Stomach smooth muscle (tissue), 2 donors: ENCODE results near the gene GYG1.

Source experiments
- H3K27ac ChIP-seq: one replicate; pipeline ENCODE4 v1.7.0; 2013; ENCODE audit warnings: mild to moderate bottlenecking, low read length, inconsistent platforms
- H3K27me3 ChIP-seq, 2 donors: one replicate each; pipeline ENCODE4 v1.7.0; 2013; ENCODE audit warnings: low read length in 2 of 2; ENCODE audit not compliant: insufficient read depth in 2 of 2, control insufficient read depth in 1 of 2
- H3K36me3 ChIP-seq, 2 donors: one replicate each; pipeline ENCODE4 v1.7.0; 2013; ENCODE audit warnings: low read length in 2 of 2; ENCODE audit not compliant: control insufficient read depth in 2 of 2, insufficient read depth in 2 of 2
- H3K4me1 ChIP-seq: one replicate; pipeline ENCODE4 v1.7.0; 2013; ENCODE audit warnings: low read length; ENCODE audit not compliant: control insufficient read depth, insufficient read depth
- H3K4me3 ChIP-seq, 2 donors: one replicate each; pipeline ENCODE4 v1.7.0; 2013; ENCODE audit warnings: low read length in 2 of 2
- H3K9ac ChIP-seq, 2 donors: one replicate each; pipeline ENCODE4 v1.7.0; 2013; ENCODE audit warnings: low read length in 2 of 2, mild to moderate bottlenecking in 1 of 2
- H3K9me3 ChIP-seq, 2 donors: one replicate each; pipeline ENCODE4 v1.7.0; 2013; ENCODE audit warnings: low read length in 2 of 2; ENCODE audit not compliant: control insufficient read depth in 2 of 2
- donor health status: healthy.
- donor health status: Pancreatic carcinoma.

Gene GYG1

DNA sequence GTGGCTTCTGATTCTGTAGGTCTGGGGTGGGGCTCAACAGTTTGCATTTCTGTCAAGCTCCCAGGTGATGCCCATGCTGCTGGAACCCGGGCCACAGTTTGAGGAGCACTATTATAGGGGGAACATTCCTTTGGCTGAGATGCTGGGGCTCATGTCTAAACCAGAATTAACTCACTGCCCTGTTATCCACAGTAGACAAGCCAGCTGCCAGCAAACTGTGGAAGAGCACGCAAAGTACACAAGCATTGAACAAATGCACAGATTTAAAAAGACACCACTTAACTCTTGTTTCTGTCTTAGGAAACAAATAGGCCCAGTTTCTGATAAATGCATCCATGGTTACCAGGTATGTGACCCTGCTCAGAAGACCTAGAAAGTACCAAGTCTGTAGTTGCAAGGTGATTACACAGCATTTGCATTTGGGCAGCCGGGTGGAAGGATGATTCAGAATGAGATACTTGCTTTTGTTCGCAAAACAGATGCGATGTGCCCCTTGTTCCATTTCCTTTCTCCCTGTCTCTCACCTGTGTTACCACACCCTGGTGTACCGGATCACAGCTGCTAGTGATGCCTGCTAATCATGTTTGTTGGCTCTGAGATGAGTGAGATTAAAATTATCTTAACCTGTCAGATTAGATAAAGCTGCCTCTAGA lies 12.4 kb downstream of the GYG1 start:
- Histone ChIP-seq H3K27me3 (no peaks in the 10 kb centered on the region), H3K4me3 (no peak overlapping the region), H3K36me3 (peaks cover 31 to 42% of the 10 kb centered on the region in 2 donors), H3K9ac (no peak overlapping the region), H3K27ac (no peak overlapping the region), H3K4me1 (peaks cover 4% of the 10 kb centered on the region), H3K9me3 (no peaks in the 10 kb centered on the region)

DNA sequence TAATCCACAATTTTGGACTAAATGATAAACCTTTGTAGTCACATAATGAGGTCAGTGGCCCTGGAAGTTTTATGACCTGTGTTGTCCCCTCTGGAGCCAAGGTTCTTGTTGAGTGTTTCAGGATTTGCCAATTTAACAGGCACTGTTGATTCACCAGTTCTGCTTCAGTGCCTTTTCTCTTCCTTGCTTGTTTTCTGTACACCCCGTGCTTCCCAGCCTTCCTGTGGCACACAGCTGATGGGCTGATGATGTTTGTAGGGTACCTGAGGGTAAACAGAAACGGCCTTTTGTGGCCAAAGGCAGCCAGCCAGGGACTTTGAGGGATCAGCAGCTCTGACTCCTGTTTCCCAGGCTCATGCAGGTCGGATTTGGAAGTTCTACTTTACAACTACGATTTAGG lies 13.3 kb downstream of the GYG1 start:
- Histone ChIP-seq H3K36me3 (peaks cover 36 to 44% of the 10 kb centered on the region in 2 donors), H3K9ac (peak overlapping the region in 1 of 2 donors; percentile 9), H3K27ac (no peak overlapping the region), H3K9me3 (no peaks in the 10 kb centered on the region), H3K4me1 (peaks cover 4% of the 10 kb centered on the region), H3K27me3 (no peaks in the 10 kb centered on the region), H3K4me3 (no peak overlapping the region)

DNA sequence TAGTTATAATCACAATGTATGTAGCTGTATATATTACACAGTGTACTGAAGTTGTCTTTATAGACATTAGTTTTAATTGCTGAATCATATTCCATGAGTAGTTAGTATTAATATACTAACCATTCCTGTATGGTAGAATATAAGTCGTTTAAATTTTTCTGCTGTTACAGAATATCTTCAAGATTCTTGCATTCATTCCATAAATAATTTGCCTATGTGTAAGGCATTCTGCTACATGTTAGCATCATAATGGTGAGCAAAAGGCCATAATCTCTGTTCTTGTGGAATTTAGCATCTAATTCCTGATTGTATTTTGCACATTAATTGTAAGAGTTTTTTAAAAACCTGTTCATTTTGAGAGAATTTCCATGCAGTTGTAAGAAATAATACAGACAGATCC lies 14.1 kb downstream of the GYG1 start:
- Histone ChIP-seq H3K9me3 (no peaks in the 10 kb centered on the region), H3K27me3 (no peaks in the 10 kb centered on the region), H3K36me3 (peaks cover 38 to 39% of the 10 kb centered on the region in 2 donors), H3K27ac (no peak overlapping the region), H3K9ac (no peak overlapping the region), H3K4me1 (peaks cover 5% of the 10 kb centered on the region), H3K4me3 (no peak overlapping the region)

DNA sequence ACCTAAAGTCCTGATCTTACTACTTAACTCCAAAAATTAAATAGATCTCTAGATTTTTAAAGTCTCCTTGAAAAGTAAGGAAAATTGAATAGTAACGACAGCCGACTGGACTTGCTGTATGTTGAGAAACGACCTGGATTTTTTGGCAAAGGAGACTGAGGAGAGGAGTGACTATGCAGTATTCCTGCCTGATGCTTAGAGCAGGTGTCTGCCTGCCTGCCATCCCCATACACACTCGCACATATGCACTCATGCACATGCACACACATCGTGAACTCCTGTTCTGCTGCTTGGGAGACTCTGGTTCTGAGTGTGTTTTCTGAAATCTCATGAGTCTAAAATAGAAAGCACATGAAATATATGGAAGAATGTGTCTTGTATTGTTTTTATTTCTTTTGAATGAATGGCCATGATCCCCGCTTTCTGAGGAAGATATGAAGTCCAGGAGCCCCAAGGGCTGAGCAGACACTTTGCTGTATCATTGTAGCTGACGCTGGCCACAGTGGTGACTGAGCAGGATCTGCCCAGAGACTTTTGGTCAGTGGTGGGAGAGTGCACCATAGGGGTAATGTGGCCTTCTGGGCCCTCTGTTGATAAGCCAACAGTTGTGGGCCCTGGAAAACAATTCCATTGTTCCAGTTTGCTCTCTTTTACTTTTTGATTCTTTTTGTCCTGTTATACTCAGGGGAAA lies 16.4 kb downstream of the GYG1 start:
- H3K9ac ChIP-seq = no peak overlapping the region
- no peaks in the 10 kb centered on the region for H3K27me3 ChIP-seq
- H3K4me3 ChIP-seq = no peak overlapping the region
- H3K36me3 ChIP-seq = peaks cover 48 to 53% of the 10 kb centered on the region in 2 donors
- no peaks in the 10 kb centered on the region for H3K9me3 ChIP-seq
- no peak overlapping the region for H3K27ac ChIP-seq
- peaks cover 15% of the 10 kb centered on the region for H3K4me1 ChIP-seq

DNA sequence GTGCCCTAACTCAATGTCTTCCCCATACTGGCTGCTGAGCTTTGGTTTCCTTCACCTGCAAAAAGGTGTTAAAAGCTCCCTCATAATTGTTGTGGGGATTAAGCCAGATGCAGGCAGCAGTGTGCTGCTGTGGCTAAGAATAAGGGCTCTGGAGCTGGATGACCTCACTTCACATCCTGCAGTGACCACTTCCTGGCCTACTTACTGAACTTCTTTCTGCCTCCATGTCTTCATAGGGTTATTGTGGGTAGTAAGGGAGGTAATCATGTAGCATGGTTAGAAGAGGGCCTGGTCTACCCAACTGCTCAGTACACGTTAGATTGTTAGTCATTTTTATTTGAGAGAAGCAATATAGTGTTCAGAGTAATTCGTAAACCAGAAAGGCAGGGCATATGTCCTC lies 18.4 kb downstream of the GYG1 start:
- Histone ChIP-seq H3K36me3 (peaks cover 48 to 54% of the 10 kb centered on the region in 2 donors), H3K9ac (no peak overlapping the region), H3K9me3 (no peaks in the 10 kb centered on the region), H3K4me1 (peaks cover 12% of the 10 kb centered on the region), H3K27me3 (no peaks in the 10 kb centered on the region), H3K4me3 (no peak overlapping the region), H3K27ac (no peak overlapping the region)

DNA sequence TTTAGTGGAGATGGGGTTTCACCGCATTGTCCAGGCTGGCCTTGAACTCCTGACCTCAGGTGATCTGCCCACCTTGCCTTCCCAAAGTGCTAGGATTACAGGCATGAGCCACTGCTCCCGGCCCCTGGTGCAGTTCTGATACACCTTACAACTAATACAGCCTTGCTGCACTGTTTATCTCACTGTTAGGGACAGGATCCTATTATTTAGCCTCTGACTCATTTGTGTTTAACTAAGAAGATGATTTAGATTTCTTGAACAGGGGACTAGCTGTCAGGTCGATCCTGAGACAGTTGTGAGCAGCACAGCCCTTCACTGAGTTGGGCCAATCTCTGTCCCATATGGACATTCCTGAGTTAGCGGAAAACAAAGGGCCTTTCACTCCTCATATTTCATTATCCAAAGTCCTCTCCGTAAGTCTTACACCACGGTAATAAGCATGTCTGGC lies 19.2 kb downstream of the GYG1 start:
- H3K27ac ChIP-seq = no peak overlapping the region
- H3K9ac ChIP-seq = no peak overlapping the region
- H3K27me3 ChIP-seq = no peaks in the 10 kb centered on the region
- H3K9me3 ChIP-seq = no peaks in the 10 kb centered on the region
- H3K4me1 ChIP-seq = peaks cover 11% of the 10 kb centered on the region
- H3K4me3 ChIP-seq = no peak overlapping the region
- H3K36me3 ChIP-seq = peaks cover 45 to 58% of the 10 kb centered on the region in 2 donors

DNA sequence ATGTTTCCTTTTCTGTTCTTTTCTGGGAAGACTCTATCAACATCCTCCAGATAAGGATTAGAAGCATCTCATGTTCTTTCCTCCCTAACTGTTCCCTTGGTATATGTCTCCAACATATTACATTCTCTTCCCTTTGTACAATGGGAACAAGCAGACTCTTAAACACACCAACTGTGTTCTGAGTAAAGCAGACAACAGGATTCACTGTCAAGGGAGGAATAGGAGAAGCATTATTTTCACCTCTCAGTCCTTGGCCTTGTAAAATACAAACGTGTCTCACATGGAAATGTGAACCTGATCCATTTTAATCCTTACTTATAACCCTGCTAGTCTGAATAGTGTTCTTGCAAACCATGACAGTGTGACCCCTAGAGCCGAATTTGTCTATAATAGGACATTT lies 19.6 kb downstream of the GYG1 start:
- no peak overlapping the region for H3K4me3 ChIP-seq
- no peaks in the 10 kb centered on the region for H3K9me3 ChIP-seq
- H3K27ac ChIP-seq = no peak overlapping the region
- H3K27me3 ChIP-seq = no peaks in the 10 kb centered on the region
- H3K4me1 ChIP-seq = peaks cover 11% of the 10 kb centered on the region
- H3K9ac ChIP-seq = no peak overlapping the region
- peaks cover 42 to 60% of the 10 kb centered on the region in 2 donors for H3K36me3 ChIP-seq

DNA sequence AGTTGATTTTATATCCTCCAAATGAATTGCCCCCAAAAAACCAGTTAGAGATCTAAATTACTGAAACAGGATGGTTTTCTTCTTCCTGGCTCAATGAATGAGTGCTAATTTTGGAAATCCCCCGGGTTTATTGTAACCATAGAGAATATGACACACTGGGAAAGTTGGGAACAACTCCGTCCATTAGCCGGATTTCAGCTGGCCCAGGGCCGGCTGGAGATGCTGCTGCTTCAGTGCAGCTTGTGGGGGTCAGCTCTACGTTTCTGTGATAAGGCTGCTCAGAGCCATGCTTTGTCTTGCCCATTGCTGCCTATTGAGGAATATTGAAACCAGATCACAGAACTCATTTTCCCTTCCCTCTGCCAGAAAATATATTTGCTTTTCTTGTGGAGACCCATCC lies 20.3 kb downstream of the GYG1 start:
- Histone ChIP-seq H3K27ac (no peak overlapping the region), H3K4me3 (no peak overlapping the region), H3K36me3 (peaks cover 42 to 57% of the 10 kb centered on the region in 2 donors), H3K27me3 (no peaks in the 10 kb centered on the region), H3K4me1 (peaks cover 15% of the 10 kb centered on the region), H3K9ac (no peak overlapping the region), H3K9me3 (no peaks in the 10 kb centered on the region)

DNA sequence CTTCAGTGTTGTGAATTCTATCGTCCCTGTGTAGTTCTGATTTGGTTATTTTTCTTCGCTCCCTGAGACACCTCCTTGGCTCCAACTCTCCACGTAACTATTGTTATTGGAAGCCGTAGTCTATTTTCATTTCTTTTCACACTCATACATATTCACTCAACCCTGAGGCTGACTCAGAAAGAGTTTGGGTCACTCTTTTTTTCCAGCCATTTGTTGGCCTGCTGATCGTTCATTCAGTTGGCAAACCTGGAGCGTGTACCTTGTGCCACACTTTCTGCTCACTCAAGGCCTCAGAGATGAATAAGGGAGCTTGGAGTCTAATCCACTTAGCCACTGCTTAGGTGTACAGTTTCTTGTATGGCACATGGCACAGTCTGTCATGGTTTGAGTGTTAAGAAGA lies 22.4 kb downstream of the GYG1 start:
- no peaks in the 10 kb centered on the region for H3K27me3 ChIP-seq
- no peak overlapping the region for H3K9ac ChIP-seq
- H3K9me3 ChIP-seq = no peaks in the 10 kb centered on the region
- H3K4me3 ChIP-seq = no peak overlapping the region
- H3K36me3 ChIP-seq = peaks cover 29 to 47% of the 10 kb centered on the region in 2 donors
- H3K4me1 ChIP-seq = peaks cover 17% of the 10 kb centered on the region
- H3K27ac ChIP-seq = no peak overlapping the region

DNA sequence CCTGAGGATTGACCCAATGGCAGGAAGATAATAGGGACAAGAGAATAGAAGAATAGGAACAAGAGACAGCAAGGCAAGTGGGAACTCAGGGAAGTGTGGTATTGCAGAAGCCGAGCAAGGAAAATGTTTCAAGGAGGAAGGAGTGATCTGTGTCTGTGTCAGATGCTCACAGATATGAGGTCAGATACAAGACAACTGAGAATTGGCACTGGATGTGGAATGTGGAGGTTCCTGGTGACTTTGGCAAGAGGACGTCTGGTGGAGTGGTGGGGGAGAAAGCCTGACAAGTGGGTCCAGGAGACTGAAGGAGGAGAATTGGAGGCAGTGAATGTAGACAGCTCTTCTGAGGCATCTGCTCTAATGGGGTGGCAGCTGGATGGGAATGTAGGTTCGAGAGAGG lies 24.1 kb downstream of the GYG1 start:
- no peak overlapping the region for H3K27ac ChIP-seq

DNA sequence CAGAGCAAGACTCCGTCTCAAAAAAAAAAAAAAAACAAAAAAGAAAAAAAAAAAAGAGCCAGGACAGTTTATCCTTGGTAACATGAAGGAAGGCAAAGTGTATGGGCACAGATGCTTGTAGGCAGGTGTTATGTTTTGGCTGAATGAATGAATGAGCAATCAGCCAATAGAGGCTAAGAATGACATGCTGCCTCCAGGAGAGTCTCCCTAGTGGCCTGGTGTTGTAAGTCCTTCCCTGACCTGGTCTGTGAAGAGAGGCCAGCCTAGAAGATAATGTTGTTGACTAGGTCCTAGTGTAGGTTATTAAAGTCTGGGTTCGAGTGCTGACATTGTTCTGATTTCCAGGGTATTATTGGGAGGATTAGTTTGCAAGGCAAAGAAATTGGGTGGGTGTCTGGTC lies 24.9 kb downstream of the GYG1 start:
- peaks cover 22% of the 10 kb centered on the region for H3K4me1 ChIP-seq
- H3K9me3 ChIP-seq = no peaks in the 10 kb centered on the region

More for the DNA sequence above, 24.1 kb downstream of the GYG1 start:
- H3K9ac ChIP-seq = no peak overlapping the region
- no peaks in the 10 kb centered on the region for H3K9me3 ChIP-seq
- H3K4me3 ChIP-seq = no peak overlapping the region
- no peaks in the 10 kb centered on the region for H3K27me3 ChIP-seq
- H3K36me3 ChIP-seq = peaks cover 20 to 39% of the 10 kb centered on the region in 2 donors
- H3K4me1 ChIP-seq = peaks cover 30% of the 10 kb centered on the region

More for the DNA sequence above, 24.9 kb downstream of the GYG1 start:
- Histone ChIP-seq H3K27ac (no peak overlapping the region), H3K36me3 (peaks cover 12 to 31% of the 10 kb centered on the region in 2 donors), H3K4me3 (no peak overlapping the region), H3K27me3 (no peaks in the 10 kb centered on the region), H3K9ac (no peak overlapping the region)
